ENCODE measurements around the gene CREB3L2.

- peak; percentile 92 for TF ChIP-seq CTCF (IDR thresholded peaks at IDR 0.05)
- TF ChIP-seq HEYL (CRISPR knock-in tag; IDR thresholded peaks at IDR 0.05): no peak
Observed at GRCh38 chr7:138008588-138009349, 6.9 kb upstream of the CREB3L2 start.

Data from A549 (cell line).